IMR-90 (cell line): Measurements from ENCODE around the gene DPYD. TPM values are rescaled to one million over a fixed set of nuclear protein-coding genes. Genes with fewer than 3 reads are reported as not detected.

ENCODE experiments used
- ATAC-seq: fragments of 200-7000 bp; cut with Tn5 transposase; 2 replicates; pipeline ENCODE4 v1.9.1; 2020; ENCODE audit warnings: low read depth, mild to moderate bottlenecking, moderate library complexity
- BruUV-seq: library from RNA; stranded (reverse); fragments of 400-500 nt; replicated peaks from 2 replicates; lab custom pipeline; 2021; lab: Mats Ljungman, UMichigan
- CTCF ChIA-PET: fragments of 300-600 bp; formaldehyde crosslinking; extraction: SDS; loops from one replicate; lab custom pipeline; 2021; ENCODE audit warnings: antibody characterized with exemption; lab: Yijun Ruan, JAX
- POLR2A ChIA-PET: fragments of 300-600 bp; sonication (Branson Sonifier 250); formaldehyde crosslinking; loops from one replicate; lab custom pipeline; 2022; ENCODE audit warnings: antibody characterized with exemption; ENCODE audit not compliant: unreplicated experiment; lab: Charles Lee
- DNase-seq: peaks from one replicate; pipeline ENCODE4 v3.0.0; 2013
- H2AFZ ChIP-seq: replicated peaks from 2 replicates; pipeline ENCODE3; 2013; ENCODE audit warnings: low read length, mild to moderate bottlenecking; ENCODE audit not compliant: poor library complexity
- H2AK5ac ChIP-seq: 2 replicates; pipeline ENCODE4 v1.6.1; 2013; ENCODE audit warnings: low read depth, low read length, inconsistent platforms
- H2AK9ac ChIP-seq: replicated peaks from 2 replicates; pipeline ENCODE3; 2013; ENCODE audit warnings: mild to moderate bottlenecking, low read depth, low read length, moderate library complexity; ENCODE audit not compliant: poor library complexity
- H2BK120ac ChIP-seq: 2 replicates; pipeline ENCODE4 v1.6.1; 2013; ENCODE audit warnings: low read depth, low read length, inconsistent platforms
- H2BK15ac ChIP-seq: 3 replicates; pipeline ENCODE4 v1.6.1; 2013; ENCODE audit warnings: low read depth, low read length, inconsistent platforms
- H2BK20ac ChIP-seq: 2 replicates; pipeline ENCODE4 v1.6.1; 2013; ENCODE audit warnings: low read depth, mild to moderate bottlenecking, inconsistent platforms, low read length, moderate library complexity
- H2BK5ac ChIP-seq: 2 replicates; pipeline ENCODE4 v1.6.1; 2013; ENCODE audit warnings: mild to moderate bottlenecking, low read depth, low read length, inconsistent platforms; ENCODE audit not compliant: poor library complexity, severe bottlenecking
- H3K14ac ChIP-seq: replicated peaks from 2 replicates; pipeline ENCODE4 v1.6.1; 2013; ENCODE audit warnings: low read depth, low read length, inconsistent platforms
- H3K18ac ChIP-seq: 2 replicates; pipeline ENCODE4 v1.6.1; 2013; ENCODE audit warnings: low read depth, low read length, control low read depth
- H3K23ac ChIP-seq: 2 replicates; pipeline ENCODE4 v1.6.1; 2013; ENCODE audit warnings: low read depth, low read length, inconsistent platforms
- H3K27ac ChIP-seq: 2 replicates; pipeline ENCODE4 v1.5.1; 2013; ENCODE audit warnings: mild to moderate bottlenecking, control low read depth, low read length; ENCODE audit not compliant: insufficient read depth
- H3K27me3 ChIP-seq: 2 replicates; pipeline ENCODE4 v1.6.1; 2013; ENCODE audit warnings: low read length; ENCODE audit not compliant: control insufficient read depth, insufficient read depth
- H3K36me3 ChIP-seq: 2 replicates; pipeline ENCODE4 v1.6.1; 2013; ENCODE audit warnings: low read length, mixed read lengths; ENCODE audit not compliant: control insufficient read depth, insufficient read depth
- H3K4ac ChIP-seq: 2 replicates; pipeline ENCODE4 v1.6.1; 2013; ENCODE audit warnings: low read depth, low read length, inconsistent platforms
- H3K4me1 ChIP-seq: 2 replicates; pipeline ENCODE4 v1.6.1; 2013; ENCODE audit warnings: low read length, mixed read lengths; ENCODE audit not compliant: control insufficient read depth, insufficient read depth
- H3K4me2 ChIP-seq: 2 replicates; pipeline ENCODE4 v1.6.1; 2013; ENCODE audit warnings: low read depth, mild to moderate bottlenecking, control low read depth, low read length, moderate library complexity
- H3K4me3 ChIP-seq: 2 replicates; pipeline ENCODE4 v1.5.1; 2013; ENCODE audit warnings: low read depth, mild to moderate bottlenecking, control low read depth, low read length, moderate library complexity; ENCODE audit not compliant: insufficient read depth
- H3K56ac ChIP-seq: 2 replicates; pipeline ENCODE4 v1.6.1; 2013; ENCODE audit warnings: low read length, inconsistent platforms; ENCODE audit not compliant: insufficient read depth; ENCODE audit errors: extremely low read depth
- H3K79me1 ChIP-seq, 2 experiments: 2 replicates each; pipeline ENCODE4 v1.6.1; 2013; ENCODE audit warnings: low read length in 2 of 2, inconsistent platforms in 1 of 2, low read depth in 1 of 2
- H3K9ac ChIP-seq: 2 replicates; pipeline ENCODE4 v1.6.1; 2013; ENCODE audit warnings: low read depth, low read length, control low read depth
- H3K9me1 ChIP-seq: 2 replicates; pipeline ENCODE4 v1.6.1; 2013; ENCODE audit warnings: low read length, inconsistent platforms; ENCODE audit not compliant: insufficient read depth
- H3K9me3 ChIP-seq: 2 replicates; pipeline ENCODE4 v1.6.1; 2013; ENCODE audit warnings: low read length; ENCODE audit not compliant: control insufficient read depth, insufficient read depth
- H4K20me1 ChIP-seq: 2 replicates; pipeline ENCODE4 v1.6.1; 2013; ENCODE audit warnings: low read length, inconsistent platforms; ENCODE audit not compliant: insufficient read depth
- H4K5ac ChIP-seq: 2 replicates; pipeline ENCODE4 v1.6.1; 2013; ENCODE audit warnings: mild to moderate bottlenecking, low read depth, low read length, control low read depth
- H4K8ac ChIP-seq, 2 experiments: 2 replicates each; pipeline ENCODE4 v1.6.1; 2013; ENCODE audit warnings: low read depth in 2 of 2, low read length in 2 of 2, control low read depth in 1 of 2, inconsistent platforms in 1 of 2
- H4K91ac ChIP-seq: 2 replicates; pipeline ENCODE4 v1.6.1; 2013; ENCODE audit warnings: low read depth, low read length, inconsistent platforms; ENCODE audit not compliant: insufficient read depth
- BHLHE40 ChIP-seq: fragments of 150-350 bp; IDR thresholded peaks from 2 replicates; pipeline ENCODE4 v1.6.1; 2016; ENCODE audit warnings: mild to moderate bottlenecking, low read depth, low read length
- CEBPB ChIP-seq: IDR thresholded peaks from 2 replicates; pipeline ENCODE4 v1.6.1; 2012; ENCODE audit warnings: low read depth, low read length, improper control_type of control experiment
- CHD1 ChIP-seq: IDR thresholded peaks from 2 replicates; pipeline ENCODE4 v1.6.1; 2012; ENCODE audit warnings: low read depth, low read length, improper control_type of control experiment
- FOS ChIP-seq: fragments of 150-350 bp; IDR thresholded peaks from 2 replicates; pipeline ENCODE4 v1.6.1; 2016; ENCODE audit warnings: low read depth, low read length
- MAFK ChIP-seq: IDR thresholded peaks from 2 replicates; pipeline ENCODE4 v1.6.1; 2012; ENCODE audit warnings: low read depth, low read length, improper control_type of control experiment
- MAZ ChIP-seq: IDR thresholded peaks from 2 replicates; pipeline ENCODE4 v1.6.1; 2012; ENCODE audit warnings: low read depth, mild to moderate bottlenecking, low read length, improper control_type of control experiment, moderate library complexity, borderline replicate concordance
- MXI1 ChIP-seq: IDR thresholded peaks from 2 replicates; pipeline ENCODE4 v1.6.1; 2012; ENCODE audit warnings: low read depth, mild to moderate bottlenecking, low read length, moderate library complexity, borderline replicate concordance
- NFE2L2 ChIP-seq: fragments of 150-350 bp; IDR thresholded peaks from 2 replicates; pipeline ENCODE4 v1.6.1; 2016; ENCODE audit warnings: low read depth, mild to moderate bottlenecking, low read length
- POLR2A ChIP-seq: IDR thresholded peaks from 2 replicates; pipeline ENCODE4 v1.6.1; 2012; ENCODE audit warnings: mild to moderate bottlenecking, low read depth, low read length
- RAD21 ChIP-seq: IDR thresholded peaks from 2 replicates; pipeline ENCODE4 v1.6.1; 2012; ENCODE audit warnings: low read length, improper control_type of control experiment
- RCOR1 ChIP-seq: IDR thresholded peaks from 2 replicates; pipeline ENCODE4 v1.6.1; 2012; ENCODE audit warnings: mild to moderate bottlenecking, low read length, improper control_type of control experiment; ENCODE audit not compliant: insufficient replicate concordance
- RFX5 ChIP-seq: IDR thresholded peaks from 2 replicates; pipeline ENCODE4 v1.8.0; 2012; ENCODE audit warnings: low read depth, mild to moderate bottlenecking, low read length, moderate library complexity
- SMC3 ChIP-seq: fragments of 150-350 bp; IDR thresholded peaks from 2 replicates; pipeline ENCODE4 v1.6.1; 2016; ENCODE audit warnings: low read depth, mild to moderate bottlenecking, antibody characterized with exemption, low read length, moderate library complexity
- dilution Hi-C: fragments of 300-500 bp; cut with HindIII; formaldehyde crosslinking; loops from one replicate; pipeline ENCODE4 v1.14.3; 2018; ENCODE audit warnings: low sequenced_read_pairs; ENCODE audit not compliant: unreplicated experiment
- in situ Hi-C: fragments of 300-500 bp; cut with MboI; formaldehyde crosslinking; loops from 3 replicates; pipeline ENCODE4 v1.14.3; 2019; ENCODE audit warnings: low sequenced_read_pairs, inconsistent platforms, mixed read lengths
- intact Hi-C: fragments of 100-400 bp; cut with micrococcal nuclease; formaldehyde crosslinking; loops from 2 replicates; pipeline ENCODE4 v1.10.0; 2022
- polyA plus RNA-seq, 3 experiments: library from polyadenylated mRNA; depleted of rRNA; stranded (reverse); fragments of >200 nt; gene quantifications; 2 replicates each; pipeline ENCODE4 v1.2.3, GENCODE V29; 2012; ENCODE audit warnings: low replicate concordance in 1 of 3
- total RNA-seq: library from RNA; depleted of rRNA; stranded (reverse); fragments of >200 nt; gene quantifications from 2 replicates; pipeline ENCODE4 v1.2.3, GENCODE V29; 2012
- TF ChIP-seq, protein P1 (sequence below): fragments of 150-350 bp; IDR thresholded peaks from 2 replicates; pipeline ENCODE4 v1.6.1; 2016; ENCODE audit warnings: low read depth, mild to moderate bottlenecking, low read length, moderate library complexity, borderline replicate concordance
- TF ChIP-seq, protein P2 (sequence below): fragments of 150-350 bp; IDR thresholded peaks from 2 replicates; pipeline ENCODE4 v1.6.1; 2017; ENCODE audit warnings: mild to moderate bottlenecking, antibody characterized with exemption, low read length, low read depth
- TF ChIP-seq, protein P3 (sequence below): conservative IDR thresholded peaks from 2 replicates; pipeline ENCODE4 v1.5.1; 2012; ENCODE audit warnings: mild to moderate bottlenecking, low read depth, low read length, improper control_type of control experiment

Gene DPYD
- total and polyA plus RNA-seq, 2 of the 4 experiments (the other 2 are of a cell fraction), result 9.3 to 47.3 TPM

DNA sequence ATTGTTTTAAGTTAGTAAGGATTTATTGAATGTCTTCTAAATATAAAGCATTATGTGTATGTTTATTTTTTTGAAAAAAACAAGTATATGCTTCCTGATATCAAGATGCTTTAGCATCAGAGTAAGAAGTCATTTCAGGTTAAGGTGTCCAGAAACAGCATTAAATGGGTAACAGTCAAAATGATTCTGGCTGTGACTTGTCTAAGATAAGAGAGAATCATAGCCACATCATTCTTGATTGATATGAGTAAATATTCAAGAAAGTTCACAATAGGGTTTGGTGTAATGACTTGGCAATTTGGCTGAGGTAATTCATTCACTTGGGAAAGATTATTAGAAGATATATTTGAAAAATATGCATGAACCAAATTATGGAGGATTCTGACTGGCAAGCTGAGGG is 193.8 kb downstream of the DPYD start:
- no peaks in the 10 kb centered on the region for H3K36me3 ChIP-seq
- no peak overlapping the region for H3K18ac ChIP-seq
- ATAC-seq, result no peak
- H4K20me1 ChIP-seq, result no peaks in the 10 kb centered on the region
- TF ChIP-seq RAD21 (no peak), CHD1 (no peak), CEBPB (no peak), RFX5 (no peak), BHLHE40 (no peak), POLR2A (no peak), RCOR1 (no peak), NFE2L2 (no peak), MAZ (no peak), SMC3 (no peak), MXI1 (no peak), FOS (no peak), MAFK (no peak)
- TF ChIP-seq, protein P1, sequence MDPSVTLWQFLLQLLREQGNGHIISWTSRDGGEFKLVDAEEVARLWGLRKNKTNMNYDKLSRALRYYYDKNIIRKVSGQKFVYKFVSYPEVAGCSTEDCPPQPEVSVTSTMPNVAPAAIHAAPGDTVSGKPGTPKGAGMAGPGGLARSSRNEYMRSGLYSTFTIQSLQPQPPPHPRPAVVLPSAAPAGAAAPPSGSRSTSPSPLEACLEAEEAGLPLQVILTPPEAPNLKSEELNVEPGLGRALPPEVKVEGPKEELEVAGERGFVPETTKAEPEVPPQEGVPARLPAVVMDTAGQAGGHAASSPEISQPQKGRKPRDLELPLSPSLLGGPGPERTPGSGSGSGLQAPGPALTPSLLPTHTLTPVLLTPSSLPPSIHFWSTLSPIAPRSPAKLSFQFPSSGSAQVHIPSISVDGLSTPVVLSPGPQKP, result no peak
- TF ChIP-seq, protein P2, sequence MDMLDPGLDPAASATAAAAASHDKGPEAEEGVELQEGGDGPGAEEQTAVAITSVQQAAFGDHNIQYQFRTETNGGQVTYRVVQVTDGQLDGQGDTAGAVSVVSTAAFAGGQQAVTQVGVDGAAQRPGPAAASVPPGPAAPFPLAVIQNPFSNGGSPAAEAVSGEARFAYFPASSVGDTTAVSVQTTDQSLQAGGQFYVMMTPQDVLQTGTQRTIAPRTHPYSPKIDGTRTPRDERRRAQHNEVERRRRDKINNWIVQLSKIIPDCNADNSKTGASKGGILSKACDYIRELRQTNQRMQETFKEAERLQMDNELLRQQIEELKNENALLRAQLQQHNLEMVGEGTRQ, result no peak
- TF ChIP-seq, protein P3, sequence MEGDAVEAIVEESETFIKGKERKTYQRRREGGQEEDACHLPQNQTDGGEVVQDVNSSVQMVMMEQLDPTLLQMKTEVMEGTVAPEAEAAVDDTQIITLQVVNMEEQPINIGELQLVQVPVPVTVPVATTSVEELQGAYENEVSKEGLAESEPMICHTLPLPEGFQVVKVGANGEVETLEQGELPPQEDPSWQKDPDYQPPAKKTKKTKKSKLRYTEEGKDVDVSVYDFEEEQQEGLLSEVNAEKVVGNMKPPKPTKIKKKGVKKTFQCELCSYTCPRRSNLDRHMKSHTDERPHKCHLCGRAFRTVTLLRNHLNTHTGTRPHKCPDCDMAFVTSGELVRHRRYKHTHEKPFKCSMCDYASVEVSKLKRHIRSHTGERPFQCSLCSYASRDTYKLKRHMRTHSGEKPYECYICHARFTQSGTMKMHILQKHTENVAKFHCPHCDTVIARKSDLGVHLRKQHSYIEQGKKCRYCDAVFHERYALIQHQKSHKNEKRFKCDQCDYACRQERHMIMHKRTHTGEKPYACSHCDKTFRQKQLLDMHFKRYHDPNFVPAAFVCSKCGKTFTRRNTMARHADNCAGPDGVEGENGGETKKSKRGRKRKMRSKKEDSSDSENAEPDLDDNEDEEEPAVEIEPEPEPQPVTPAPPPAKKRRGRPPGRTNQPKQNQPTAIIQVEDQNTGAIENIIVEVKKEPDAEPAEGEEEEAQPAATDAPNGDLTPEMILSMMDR, result no peak
- no peak overlapping the region for H4K8ac ChIP-seq
- H3K4me2 ChIP-seq, result no peak overlapping the region
- H3K27ac ChIP-seq, result no peak overlapping the region
- no peak overlapping the region for H2AK5ac ChIP-seq
- BruUV-seq, result no TSS peak
- in situ Hi-C loops (no loop called here), dilution Hi-C loops (no loop called here), intact Hi-C loops (no loop called here)
- H3K4me3 ChIP-seq, result no peak overlapping the region
- H2BK20ac ChIP-seq, result no peak overlapping the region
- DNase-seq, result no peak
- H2AK9ac ChIP-seq, result no peak overlapping the region
- H3K9me1 ChIP-seq, result no peaks in the 10 kb centered on the region
- no peak overlapping the region for H2BK15ac ChIP-seq
- no peak overlapping the region for H4K5ac ChIP-seq
- H4K91ac ChIP-seq, result no peak overlapping the region
- H2BK5ac ChIP-seq, result no peak overlapping the region
- H3K4ac ChIP-seq, result no peak overlapping the region
- H2AFZ ChIP-seq, result no peak overlapping the region
- H3K23ac ChIP-seq, result no peak overlapping the region
- POLR2A ChIA-PET, result no interaction called here
- no peak overlapping the region for H3K9ac ChIP-seq
- H3K14ac ChIP-seq, result no peak overlapping the region; the same call in 1 of the 2 replicates
- H2BK120ac ChIP-seq, result no peak overlapping the region
- H3K27me3 ChIP-seq, result no peaks in the 10 kb centered on the region
- no peak overlapping the region for H3K56ac ChIP-seq
- no peaks in the 10 kb centered on the region; the same call in 1 of the 2 replicates for H3K9me3 ChIP-seq
- H3K4me1 ChIP-seq, result no peaks in the 10 kb centered on the region
- no peaks in the 10 kb centered on the region for H3K79me1 ChIP-seq
- CTCF ChIA-PET, result no interaction called here
